OCI-LY1 (cell line): ENCODE results near the gene RNF111.

ENCODE experiments used
- EZH2 ChIP-seq: fragments of 200-600 bp; sonication (generic), shearing (Covaris generic); IDR thresholded peaks from 2 replicates; pipeline ENCODE4 v1.8.0; 2017; ENCODE audit warnings: borderline replicate concordance, mixed run types, mild to moderate bottlenecking, antibody characterized with exemption, low read length, moderate library complexity, mixed read lengths
- TF ChIP-seq, protein P1 (sequence below): fragments of 200-600 bp; sonication (generic), shearing (Covaris generic); IDR thresholded peaks from 2 replicates; pipeline ENCODE4 v1.5.1; 2017; ENCODE audit warnings: mild to moderate bottlenecking, antibody characterized with exemption, low read length, moderate library complexity, mixed read lengths

DNA sequence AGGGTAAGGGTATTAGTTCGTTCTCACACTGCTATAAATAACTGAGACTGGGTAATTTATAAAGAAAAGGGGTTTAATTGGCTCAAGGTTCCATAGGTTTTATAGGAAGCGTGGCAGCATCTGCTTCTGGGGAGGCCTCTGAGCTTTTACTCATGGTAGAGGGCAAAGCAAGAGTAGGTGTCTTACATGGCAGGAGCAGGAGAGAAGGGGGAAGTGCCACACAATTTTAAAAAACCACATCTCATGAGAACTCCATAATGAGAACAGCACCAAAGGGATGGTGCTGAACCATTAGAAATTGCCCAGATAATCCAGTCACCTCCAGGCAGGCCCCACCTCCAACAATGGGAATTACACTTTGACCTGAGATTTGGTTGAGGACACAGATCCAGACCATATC is 12.2 kb downstream of the RNF111 start:
- TF ChIP-seq EZH2 = no peak
- TF ChIP-seq, protein P1, sequence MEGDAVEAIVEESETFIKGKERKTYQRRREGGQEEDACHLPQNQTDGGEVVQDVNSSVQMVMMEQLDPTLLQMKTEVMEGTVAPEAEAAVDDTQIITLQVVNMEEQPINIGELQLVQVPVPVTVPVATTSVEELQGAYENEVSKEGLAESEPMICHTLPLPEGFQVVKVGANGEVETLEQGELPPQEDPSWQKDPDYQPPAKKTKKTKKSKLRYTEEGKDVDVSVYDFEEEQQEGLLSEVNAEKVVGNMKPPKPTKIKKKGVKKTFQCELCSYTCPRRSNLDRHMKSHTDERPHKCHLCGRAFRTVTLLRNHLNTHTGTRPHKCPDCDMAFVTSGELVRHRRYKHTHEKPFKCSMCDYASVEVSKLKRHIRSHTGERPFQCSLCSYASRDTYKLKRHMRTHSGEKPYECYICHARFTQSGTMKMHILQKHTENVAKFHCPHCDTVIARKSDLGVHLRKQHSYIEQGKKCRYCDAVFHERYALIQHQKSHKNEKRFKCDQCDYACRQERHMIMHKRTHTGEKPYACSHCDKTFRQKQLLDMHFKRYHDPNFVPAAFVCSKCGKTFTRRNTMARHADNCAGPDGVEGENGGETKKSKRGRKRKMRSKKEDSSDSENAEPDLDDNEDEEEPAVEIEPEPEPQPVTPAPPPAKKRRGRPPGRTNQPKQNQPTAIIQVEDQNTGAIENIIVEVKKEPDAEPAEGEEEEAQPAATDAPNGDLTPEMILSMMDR = no peak
